WERI-Rb-1 (cell line): ENCODE data around the gene MYLK.

ENCODE experiments used
- DNase-seq: peaks from one replicate; pipeline ENCODE4 v3.0.0-alpha.2; 2020
- H3K27ac ChIP-seq: fragments of 250-450 bp; sonication (Bioruptor Pico); 2 replicates; pipeline ENCODE4 v1.5.1; 2020; ENCODE audit warnings: mild to moderate bottlenecking, moderate library complexity
- H3K27me3 ChIP-seq: fragments of 250-450 bp; sonication (Bioruptor Pico); 2 replicates; pipeline ENCODE4 v1.5.1; 2021; ENCODE audit warnings: mild to moderate bottlenecking, low read depth, moderate library complexity; ENCODE audit not compliant: insufficient read depth, severe bottlenecking
- H3K36me3 ChIP-seq: fragments of 250-450 bp; sonication (Bioruptor Pico); 2 replicates; pipeline ENCODE4 v1.5.1; 2020; ENCODE audit warnings: mild to moderate bottlenecking, moderate library complexity
- H3K4me3 ChIP-seq: 2 replicates; pipeline ENCODE4 v1.5.1; 2011; ENCODE audit warnings: low read depth, mild to moderate bottlenecking, control low read depth, low read length
- H3K9me3 ChIP-seq: fragments of 250-450 bp; sonication (Bioruptor Pico); 2 replicates; pipeline ENCODE4 v1.5.1; 2021; ENCODE audit warnings: mild to moderate bottlenecking, moderate library complexity; ENCODE audit not compliant: severe bottlenecking
- TF ChIP-seq, protein P1 (sequence below): IDR thresholded peaks from 2 replicates; pipeline ENCODE4 v1.5.1; 2011; ENCODE audit warnings: low read depth, mild to moderate bottlenecking, control low read depth, inconsistent platforms, low read length

MYLK gene

DNA sequence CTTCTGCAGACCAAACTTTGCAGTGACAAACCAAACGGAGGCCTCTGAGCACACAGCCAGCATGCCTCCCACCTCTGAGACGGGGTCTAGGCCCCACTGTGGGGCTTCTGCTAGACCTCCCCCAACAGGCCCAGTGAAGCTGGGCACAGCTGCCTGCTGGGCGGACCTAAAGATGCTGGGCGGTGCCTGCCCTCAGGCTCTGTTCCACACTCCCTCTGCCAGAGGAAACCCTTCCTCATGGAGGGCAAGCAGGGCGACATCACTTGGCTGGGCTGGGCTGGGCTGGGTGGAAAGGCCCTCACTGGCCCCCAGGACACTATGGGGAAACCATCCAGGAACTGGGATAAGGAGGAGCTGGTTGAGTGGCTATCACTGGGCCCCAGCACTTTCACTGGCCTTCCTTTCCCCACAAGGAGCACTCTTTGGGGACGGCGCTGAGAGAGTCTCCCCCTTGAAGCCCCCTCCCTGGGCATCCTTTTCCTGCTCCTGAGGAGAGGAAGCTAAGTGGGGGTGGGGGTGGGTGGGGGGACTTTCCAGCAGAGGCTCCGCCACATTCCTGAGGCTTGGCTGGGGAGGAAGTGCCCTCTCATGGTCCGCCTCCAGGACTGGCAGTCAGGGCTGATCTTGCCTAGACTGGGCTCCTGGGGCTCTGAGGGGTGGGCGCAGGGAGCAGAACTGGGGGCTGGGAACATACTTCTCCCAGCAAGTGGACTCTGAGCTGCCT is 201.2 kb downstream of the MYLK start:
- TF ChIP-seq, protein P1, sequence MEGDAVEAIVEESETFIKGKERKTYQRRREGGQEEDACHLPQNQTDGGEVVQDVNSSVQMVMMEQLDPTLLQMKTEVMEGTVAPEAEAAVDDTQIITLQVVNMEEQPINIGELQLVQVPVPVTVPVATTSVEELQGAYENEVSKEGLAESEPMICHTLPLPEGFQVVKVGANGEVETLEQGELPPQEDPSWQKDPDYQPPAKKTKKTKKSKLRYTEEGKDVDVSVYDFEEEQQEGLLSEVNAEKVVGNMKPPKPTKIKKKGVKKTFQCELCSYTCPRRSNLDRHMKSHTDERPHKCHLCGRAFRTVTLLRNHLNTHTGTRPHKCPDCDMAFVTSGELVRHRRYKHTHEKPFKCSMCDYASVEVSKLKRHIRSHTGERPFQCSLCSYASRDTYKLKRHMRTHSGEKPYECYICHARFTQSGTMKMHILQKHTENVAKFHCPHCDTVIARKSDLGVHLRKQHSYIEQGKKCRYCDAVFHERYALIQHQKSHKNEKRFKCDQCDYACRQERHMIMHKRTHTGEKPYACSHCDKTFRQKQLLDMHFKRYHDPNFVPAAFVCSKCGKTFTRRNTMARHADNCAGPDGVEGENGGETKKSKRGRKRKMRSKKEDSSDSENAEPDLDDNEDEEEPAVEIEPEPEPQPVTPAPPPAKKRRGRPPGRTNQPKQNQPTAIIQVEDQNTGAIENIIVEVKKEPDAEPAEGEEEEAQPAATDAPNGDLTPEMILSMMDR = no peak
- Histone ChIP-seq H3K4me3 (no peak overlapping the region), H3K9me3 (no peaks in the 10 kb centered on the region), H3K36me3 (no peaks in the 10 kb centered on the region), H3K27ac (no peak overlapping the region), H3K27me3 (no peaks in the 10 kb centered on the region)
- no peak for DNase-seq

DNA sequence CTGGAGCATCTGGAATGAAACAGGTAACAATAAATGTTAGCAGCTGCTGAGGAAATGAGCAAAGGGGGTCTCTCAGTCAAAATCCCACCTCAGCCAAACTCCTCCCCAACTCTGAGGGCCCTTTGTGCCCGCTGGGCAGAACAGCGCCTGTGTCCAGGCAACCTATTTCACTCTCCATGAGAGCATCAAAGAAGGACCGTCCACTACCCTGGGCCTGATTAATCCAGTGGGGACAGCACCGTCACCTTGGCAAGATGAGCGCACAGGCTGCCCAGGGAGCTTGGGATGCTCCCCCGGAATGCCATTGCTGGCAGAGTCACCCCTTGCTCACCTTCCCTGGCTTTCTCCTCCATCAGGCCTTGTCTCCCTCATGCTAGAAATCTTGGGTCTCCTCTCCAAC is 201.8 kb downstream of the MYLK start:
- H3K36me3 ChIP-seq = no peaks in the 10 kb centered on the region
- no peak overlapping the region for H3K4me3 ChIP-seq
- no peak for DNase-seq
- H3K9me3 ChIP-seq = no peaks in the 10 kb centered on the region
- TF ChIP-seq, protein P1 = no peak
- no peaks in the 10 kb centered on the region for H3K27me3 ChIP-seq
- no peak overlapping the region for H3K27ac ChIP-seq

DNA sequence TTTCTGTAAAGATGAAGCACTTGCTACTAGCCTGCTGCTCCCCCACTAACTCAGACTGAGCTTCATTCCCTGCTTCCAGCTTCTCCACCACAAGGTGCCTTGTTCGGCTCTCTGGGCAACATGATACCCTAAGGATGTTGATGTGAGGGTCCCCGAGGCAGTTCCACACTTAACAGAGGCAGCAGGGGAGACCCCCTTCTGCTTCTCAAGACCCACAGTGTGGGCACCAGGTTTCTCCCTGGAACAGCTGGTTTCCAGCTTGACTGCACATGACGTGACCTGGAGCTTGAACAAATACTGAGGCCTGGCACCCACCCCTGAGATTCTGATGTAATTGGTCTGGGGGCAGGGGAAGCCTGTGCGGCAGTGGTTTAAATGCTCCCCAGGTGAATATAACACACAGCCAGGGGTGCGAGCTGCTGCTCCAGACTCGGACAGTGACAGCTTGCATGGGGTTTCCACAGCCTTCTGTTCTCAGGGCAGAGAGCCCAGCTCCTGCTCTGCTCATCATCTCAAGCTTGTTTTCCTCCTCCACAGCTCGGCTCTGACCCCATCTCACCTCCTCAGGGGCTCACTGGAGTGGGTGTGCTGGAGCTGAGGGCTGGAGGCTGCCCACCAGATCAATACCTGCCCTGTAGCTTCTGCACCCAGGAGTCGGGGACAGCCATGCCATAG is 204.3 kb downstream of the MYLK start:
- no peaks in the 10 kb centered on the region for H3K9me3 ChIP-seq
- DNase-seq = peak; percentile 25
- no peak overlapping the region for H3K4me3 ChIP-seq
- TF ChIP-seq, protein P1 = no peak
- no peaks in the 10 kb centered on the region for H3K27me3 ChIP-seq
- no peak overlapping the region for H3K27ac ChIP-seq
- no peaks in the 10 kb centered on the region for H3K36me3 ChIP-seq

DNA sequence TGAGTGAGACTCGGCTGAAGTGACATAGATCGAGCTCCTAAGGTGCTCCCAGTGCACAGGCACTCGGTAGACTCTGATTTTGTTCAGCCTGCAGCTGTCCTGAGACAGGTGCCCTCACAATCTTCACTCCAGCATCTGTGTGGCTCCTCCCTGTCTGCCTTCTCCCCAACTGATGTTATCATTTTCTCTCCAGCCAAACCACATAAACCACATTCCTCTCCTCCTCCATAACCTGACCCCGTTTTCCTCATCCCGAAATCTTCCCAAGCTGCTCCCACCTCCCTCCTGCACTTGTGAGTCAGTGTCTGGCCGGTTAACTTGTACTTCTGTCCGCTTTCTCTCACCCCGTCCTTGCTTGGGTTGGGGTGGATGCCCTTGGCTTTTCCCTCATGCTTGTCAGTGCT is 206.0 kb downstream of the MYLK start:
- TF ChIP-seq, protein P1 = no peak
- DNase-seq = no peak
- no peak overlapping the region for H3K4me3 ChIP-seq
- H3K27me3 ChIP-seq = no peaks in the 10 kb centered on the region
- no peaks in the 10 kb centered on the region for H3K9me3 ChIP-seq
- no peaks in the 10 kb centered on the region for H3K36me3 ChIP-seq
- H3K27ac ChIP-seq = no peak overlapping the region

DNA sequence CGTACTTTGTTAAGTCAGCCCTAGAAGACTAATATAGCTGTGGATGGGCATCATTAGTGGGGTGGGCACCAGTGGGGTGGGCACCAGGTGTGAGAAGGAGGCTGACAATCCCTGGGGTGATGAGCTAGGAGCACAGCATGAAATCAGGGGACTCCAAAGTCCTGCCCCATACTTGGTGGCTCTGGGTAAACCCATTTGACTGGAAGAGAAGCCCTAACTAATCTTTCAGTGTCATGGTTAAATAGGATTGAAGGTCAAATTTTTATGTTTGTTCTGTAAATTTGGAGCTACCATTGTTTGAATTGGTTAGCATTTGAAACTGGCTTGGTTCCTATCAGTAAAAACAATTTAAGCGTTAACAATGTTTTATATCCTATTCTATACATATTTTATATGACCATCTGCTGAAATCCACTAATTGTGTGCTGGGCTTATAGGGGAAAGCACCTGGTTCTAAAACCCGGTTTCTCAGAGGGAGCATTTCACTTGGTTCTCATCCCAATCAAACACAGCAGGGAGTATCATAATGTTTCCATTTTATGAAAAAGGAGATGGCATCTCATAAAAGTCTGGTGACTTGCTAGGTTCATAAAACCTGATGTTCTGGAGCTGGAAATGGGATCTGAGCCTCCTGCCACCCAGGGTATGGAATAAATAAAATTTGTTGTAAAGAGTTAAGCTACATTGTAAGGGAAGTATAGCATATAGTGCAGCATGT is 211.5 kb downstream of the MYLK start:
- DNase-seq = no peak
- Histone ChIP-seq H3K4me3 (no peak overlapping the region), H3K27me3 (no peaks in the 10 kb centered on the region), H3K9me3 (no peaks in the 10 kb centered on the region), H3K36me3 (no peaks in the 10 kb centered on the region), H3K27ac (no peak overlapping the region)
- TF ChIP-seq, protein P1 = no peak
